Measurements from ENCODE around the gene CDCA7. TPM values are rescaled to one million over a fixed set of nuclear protein-coding genes. Genes with fewer than 3 reads are reported as not detected.

Gene CDCA7
- total RNA-seq, 1 donor from 2014 or later, result 22.3 TPM

GRCh38 chr2:173394091-173394974 is 39.7 kb downstream of the CDCA7 start:
- H3K9me3 Mint-ChIP-seq (ENCODE audit: low read depth), result no peaks in the 10 kb centered on the region
- no peak for TF ChIP-seq CTCF (IDR thresholded peaks at IDR 0.05; ENCODE audit: unreplicated experiment)
- no peaks in the 10 kb centered on the region for H3K36me3 Mint-ChIP-seq (ENCODE audit: insufficient read depth)
- no peak for DNase-seq (ENCODE audit: low spot score, unreplicated experiment)
- no peak overlapping the region for H3K4me3 Mint-ChIP-seq (ENCODE audit: low read depth)
- no peak overlapping the region for H3K27ac Mint-ChIP-seq
- peaks cover 43% of the 10 kb centered on the region for H3K27me3 Mint-ChIP-seq
- H3K4me1 Mint-ChIP-seq (ENCODE audit: low read depth), result peaks cover 7% of the 10 kb centered on the region

GRCh38 chr2:173395567-173396351 is 41.1 kb downstream of the CDCA7 start:
- Mint-ChIP-seq H3K4me3 (ENCODE audit: low read depth) (no peak overlapping the region), H3K27ac (no peak overlapping the region), H3K36me3 (ENCODE audit: insufficient read depth) (no peaks in the 10 kb centered on the region), H3K4me1 (ENCODE audit: low read depth) (peaks cover 7% of the 10 kb centered on the region), H3K27me3 (peaks cover 45% of the 10 kb centered on the region), H3K9me3 (ENCODE audit: low read depth) (no peaks in the 10 kb centered on the region)
- TF ChIP-seq CTCF (IDR thresholded peaks at IDR 0.05; ENCODE audit: unreplicated experiment), result no peak
- DNase-seq (ENCODE audit: low spot score, unreplicated experiment), result no peak

GRCh38 chr2:173397539-173397938 is 42.9 kb downstream of the CDCA7 start:
- Mint-ChIP-seq H3K4me3 (ENCODE audit: low read depth) (no peak overlapping the region), H3K27ac (no peak overlapping the region), H3K27me3 (peaks cover 63% of the 10 kb centered on the region), H3K4me1 (ENCODE audit: low read depth) (peaks cover 12% of the 10 kb centered on the region), H3K9me3 (ENCODE audit: low read depth) (no peaks in the 10 kb centered on the region), H3K36me3 (ENCODE audit: insufficient read depth) (no peaks in the 10 kb centered on the region)
- DNase-seq (ENCODE audit: low spot score, unreplicated experiment), result no peak
- TF ChIP-seq CTCF (IDR thresholded peaks at IDR 0.05; ENCODE audit: unreplicated experiment), result no peak

- H3K9me3 Mint-ChIP-seq (ENCODE audit: low read depth), result no peaks in the 10 kb centered on the region
Observed at GRCh38 chr2:173399229-173399628, 44.6 kb downstream of the CDCA7 start.

More at GRCh38 chr2:173399229-173399628, 44.6 kb downstream of the CDCA7 start:
- no peaks in the 10 kb centered on the region for H3K36me3 Mint-ChIP-seq (ENCODE audit: insufficient read depth)
- H3K27ac Mint-ChIP-seq, result no peak overlapping the region
- no peak for DNase-seq (ENCODE audit: low spot score, unreplicated experiment)
- peaks cover 71% of the 10 kb centered on the region for H3K27me3 Mint-ChIP-seq
- H3K4me1 Mint-ChIP-seq (ENCODE audit: low read depth), result peaks cover 12% of the 10 kb centered on the region
- H3K4me3 Mint-ChIP-seq (ENCODE audit: low read depth), result no peak overlapping the region
- no peak for TF ChIP-seq CTCF (IDR thresholded peaks at IDR 0.05; ENCODE audit: unreplicated experiment)
